Right lobe of liver (tissue), 6 donors: ENCODE results near the gene SYNE2. TPM values are rescaled to one million over a fixed set of nuclear protein-coding genes. Genes with fewer than 3 reads are reported as not detected.
A peak's percentile ranks its signal among the peaks of the same experiment; 100 is the strongest.

Experiments
- ATAC-seq, 4 donors: fragments of 200-7000 bp; cut with Tn5 transposase; one replicate each; pipeline ENCODE4 v1.9.1; 2020; ENCODE audit warnings: mild to moderate bottlenecking in 4 of 4, moderate library complexity in 4 of 4
- DNase-seq, 3 donors: peaks; one replicate each; pipeline ENCODE4 v3.0.0-alpha.2; 2020
- H3K27ac ChIP-seq, 3 donors: fragments of 200-600 bp; one replicate each; pipeline ENCODE4 v1.8.0; 2022
- H3K27me3 ChIP-seq, 2 donors: fragments of 200-600 bp; one replicate each; pipeline ENCODE4 v1.8.0; 2022
- H3K36me3 ChIP-seq, 4 donors: fragments of 200-600 bp; sonication (generic) in 1 of 4; one replicate each; pipeline versions ENCODE4 v1.5.1 to v1.8.0; 2017 to 2022; ENCODE audit warnings: control low read depth in 1 of 4
- H3K4me1 ChIP-seq, 4 donors: fragments of 200-600 bp; sonication (generic) in 1 of 4; one replicate each; pipeline versions ENCODE4 v1.5.1 to v1.8.0; 2017 to 2022; ENCODE audit warnings: control low read depth in 1 of 4
- H3K4me3 ChIP-seq, 3 donors: fragments of 200-600 bp; one replicate each; pipeline ENCODE4 v1.8.0; 2022
- H3K9me3 ChIP-seq, 4 donors: fragments of 200-600 bp; sonication (generic) in 1 of 4; one replicate each; pipeline versions ENCODE4 v1.5.1 to v1.8.0; 2017 to 2022; ENCODE audit warnings: control low read depth in 1 of 4
- CTCF ChIP-seq, 4 donors: fragments of 200-600 bp in 3 of 4; fragments of 450-650 bp in 1 of 4; IDR thresholded peaks; one replicate each; pipeline versions ENCODE4 v1.5.1 to v1.8.0; 2016 to 2022; ENCODE audit warnings: antibody characterized with exemption in 4 of 4, mild to moderate bottlenecking in 2 of 4
- POLR2A ChIP-seq: fragments of 450-650 bp; IDR thresholded peaks from one replicate; pipeline ENCODE4 v1.6.1; 2017; ENCODE audit warnings: antibody characterized with exemption, mild to moderate bottlenecking
- WGBS: methylation state at CpG from one replicate; pipeline ENCODE4 v1.1.6; 2018; ENCODE audit warnings: low coverage, low lambda C conversion rate; ENCODE audit not compliant: insufficient coverage; ENCODE audit errors: missing lambda C conversion rate; 5-methylcytosine and 5-hydroxymethylcytosine counted together
- intact Hi-C, 2 donors: fragments of 100-400 bp; cut with DNase I; formaldehyde crosslinking; loops; one replicate each; pipeline versions ENCODE4 v1.11.2 to v1.14.1; 2022
- total RNA-seq, 6 experiments: library from RNA; depleted of rRNA in 2 of 6; stranded (reverse); fragments of >200 nt in 2 of 6; fragmentation: NEBNext Ultra II Directional in 3 of 6; extraction: Animal tissue kit (Norgen Biotek cat#: 25700) in 3 of 6; gene quantifications; one replicate each; pipeline versions ENCODE4 v1.1.0 to v1.2.4, GENCODE V29; 2016 to 2023
- donor health status: DM: no; HTN: yes; CAD: no.
- donor health status: DM: no; HTN: no; CAD: no.
- donor health status: DM: no; HTN: no; CAD: no.
- donor health status: DM: no; HTN: yes; CAD: no.
- donor health status: DM: no; HTN: yes; CAD: no.

Gene SYNE2
- total RNA-seq, 6 experiments from 2014 or later: 34.6 to 118 (median 47.8) TPM

GRCh38 chr14:63853831-63854293, 1.1 kb downstream of the SYNE2 start:
- DNase-seq (peak; percentile 65 to 74 (median 70)), ATAC-seq (peak; percentile 68 to 72 (median 69))
- WGBS: 0% methylated on average over 17 of the region's 18 CpGs
- Histone ChIP-seq H3K36me3 (no peaks in the 10 kb centered on the region), H3K4me1 (peaks cover 0 to 6% (median 3%) of the 10 kb centered on the region in 4 donors), H3K27ac (peak overlapping the region; percentile 75 to 91 (median 79)), H3K9me3 (no peaks in the 10 kb centered on the region), H3K27me3 (no peaks in the 10 kb centered on the region), H3K4me3 (peak overlapping the region; percentile 77 to 79 (median 79))
- no peak for TF ChIP-seq CTCF (IDR thresholded peaks at IDR 0.05)
- TF ChIP-seq POLR2A: no peak
- intact Hi-C loops: no loop called here

GRCh38 chr14:63854330-63854729, 1.5 kb downstream of the SYNE2 start:
- 9% methylated on average over 5 of the region's 5 CpGs for WGBS
- Histone ChIP-seq H3K4me1 (peaks cover 0 to 6% (median 3%) of the 10 kb centered on the region in 4 donors), H3K27ac (peak overlapping the region in 2 of 3 donors; percentile 75 to 91), H3K27me3 (no peaks in the 10 kb centered on the region), H3K4me3 (peak overlapping the region; percentile 77 to 79 (median 79)), H3K9me3 (no peaks in the 10 kb centered on the region), H3K36me3 (no peaks in the 10 kb centered on the region)
- intact Hi-C loops: no loop called here
- TF ChIP-seq CTCF (IDR thresholded peaks at IDR 0.05) (no peak), POLR2A (no peak)
- no peak for ATAC-seq
- no peak for DNase-seq

DNA sequence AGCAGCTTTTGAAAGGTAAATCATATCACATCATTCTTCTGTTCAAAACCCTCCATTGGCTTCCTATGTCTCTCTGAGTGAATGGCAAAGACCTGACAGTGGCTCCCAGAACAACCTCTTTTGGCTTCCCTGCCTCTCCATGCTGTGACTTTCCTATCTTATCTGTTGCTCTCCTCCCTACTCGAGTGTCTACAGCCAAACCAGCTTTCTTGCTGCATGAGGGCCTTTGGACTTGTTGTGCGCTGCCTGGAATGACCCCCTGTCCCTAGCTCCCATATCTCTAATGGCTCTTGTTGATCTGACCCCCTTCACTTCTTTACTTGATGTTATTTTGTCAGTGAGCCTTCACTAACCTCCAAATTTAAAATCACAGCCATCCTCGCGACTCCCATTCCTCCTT, 2.5 kb downstream of the SYNE2 start:
- intact Hi-C loops: no loop called here
- no peak overlapping the region for H3K4me3 ChIP-seq

DNA sequence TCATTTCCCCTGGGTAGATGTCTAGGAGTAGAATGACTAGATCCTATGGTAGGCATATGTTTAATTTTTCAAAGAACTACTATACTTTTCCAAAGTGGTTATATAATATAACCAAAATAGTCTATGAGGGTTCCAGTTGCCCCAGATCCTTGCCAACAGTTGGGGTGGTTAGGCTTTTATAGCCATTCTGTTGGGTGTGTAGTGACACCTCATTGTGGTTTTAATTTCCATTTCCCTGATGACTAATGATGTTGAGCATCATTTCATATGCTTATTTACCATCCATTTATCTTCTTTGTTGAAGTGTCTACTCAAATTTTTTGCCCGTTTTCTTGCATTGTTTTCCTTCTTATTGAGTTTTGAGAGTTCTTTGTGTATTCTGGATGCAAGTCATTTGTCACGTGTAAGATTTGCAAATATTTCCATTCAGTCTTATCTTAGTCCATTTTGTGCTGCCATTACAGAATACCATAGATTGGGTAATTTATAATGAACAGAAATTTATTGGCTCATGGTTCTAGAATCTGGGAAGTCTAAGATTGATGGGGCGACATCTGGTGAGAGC, 4.7 kb downstream of the SYNE2 start:
- TF ChIP-seq CTCF (IDR thresholded peaks at IDR 0.05) (no peak), POLR2A (no peak)
- 83% methylated on average over 3 of the region's 3 CpGs for WGBS
- ATAC-seq (no peak), DNase-seq (no peak)
- intact Hi-C loops: no loop called here
- no peaks in the 10 kb centered on the region for H3K27me3 ChIP-seq
- no peaks in the 10 kb centered on the region for H3K36me3 ChIP-seq
- peaks cover 0 to 6% (median 3%) of the 10 kb centered on the region in 4 donors for H3K4me1 ChIP-seq
- H3K9me3 ChIP-seq: no peaks in the 10 kb centered on the region
- no peak overlapping the region for H3K27ac ChIP-seq
- no peak overlapping the region for H3K4me3 ChIP-seq

More for the DNA sequence above, 2.5 kb downstream of the SYNE2 start:
- H3K27ac ChIP-seq: no peak overlapping the region
- TF ChIP-seq POLR2A: no peak
- peaks cover 0 to 6% (median 3%) of the 10 kb centered on the region in 4 donors for H3K4me1 ChIP-seq
- WGBS: 63% methylated on average over 4 of the region's 4 CpGs
- ATAC-seq (no peak), DNase-seq (no peak)
- H3K9me3 ChIP-seq: no peaks in the 10 kb centered on the region
- H3K27me3 ChIP-seq: no peaks in the 10 kb centered on the region
- H3K36me3 ChIP-seq: no peaks in the 10 kb centered on the region

GRCh38 chr14:63860146-63860545, 7.3 kb downstream of the SYNE2 start:
- Histone ChIP-seq H3K27ac (no peak overlapping the region), H3K4me1 (peaks cover 0 to 8% (median 0%) of the 10 kb centered on the region in 4 donors), H3K36me3 (no peaks in the 10 kb centered on the region), H3K4me3 (no peak overlapping the region), H3K9me3 (no peaks in the 10 kb centered on the region), H3K27me3 (no peaks in the 10 kb centered on the region)
- TF ChIP-seq CTCF (IDR thresholded peaks at IDR 0.05) (no peak), POLR2A (no peak)
- DNase-seq (no peak), ATAC-seq (no peak)
- 20% methylated on average over 1 of the region's 1 CpG for WGBS
- intact Hi-C loops: no loop called here
